H7 (cell line): Measurements from ENCODE around the gene CRYBG3. TPM values are rescaled to one million over a fixed set of nuclear protein-coding genes. Genes with fewer than 3 reads are reported as not detected.

Source experiments
- DNase-seq: peaks from one replicate; pipeline ENCODE4 v3.0.0; 2012
- H3K27me3 ChIP-seq: 2 replicates; pipeline ENCODE4 v1.6.0; 2011; ENCODE audit warnings: mild to moderate bottlenecking, low read length; ENCODE audit not compliant: control insufficient read depth, insufficient read depth
- H3K36me3 ChIP-seq: replicated peaks from 2 replicates; pipeline ENCODE4 v1.5.1; 2011; ENCODE audit warnings: low read length; ENCODE audit not compliant: control insufficient read depth, insufficient read depth
- H3K4me3 ChIP-seq: 2 replicates; pipeline ENCODE4 v1.5.1; 2011; ENCODE audit warnings: low read depth, mild to moderate bottlenecking, control low read depth, low read length, moderate library complexity; ENCODE audit not compliant: insufficient read depth
- total RNA-seq: library from RNA; depleted of rRNA; stranded (reverse); fragments of >200 nt; shearing (Covaris generic); gene quantifications from 2 replicates; pipeline ENCODE4 v1.2.3, GENCODE V29; 2014

The CRYBG3 gene
- total RNA-seq, 1 experiment from 2014 or later, result 3.7 TPM

- H3K4me3 ChIP-seq, result no peak overlapping the region
- H3K36me3 ChIP-seq, result no peaks in the 10 kb centered on the region
- H3K27me3 ChIP-seq, result no peaks in the 10 kb centered on the region
- DNase-seq, result no peak
Observed at GRCh38 chr3:97862582-97862981, 40.8 kb downstream of the CRYBG3 start.

GRCh38 chr3:97863031-97863430, 41.2 kb downstream of the CRYBG3 start:
- no peak for DNase-seq

GRCh38 chr3:97863775-97864174, 42.0 kb downstream of the CRYBG3 start:
- H3K27me3 ChIP-seq, result no peaks in the 10 kb centered on the region
- DNase-seq, result no peak
- H3K4me3 ChIP-seq, result no peak overlapping the region
- H3K36me3 ChIP-seq, result no peaks in the 10 kb centered on the region

More at GRCh38 chr3:97863031-97863430, 41.2 kb downstream of the CRYBG3 start:
- Histone ChIP-seq H3K27me3 (no peaks in the 10 kb centered on the region), H3K4me3 (no peak overlapping the region), H3K36me3 (no peaks in the 10 kb centered on the region)

GRCh38 chr3:97871186-97871585, 49.4 kb downstream of the CRYBG3 start:
- H3K4me3 ChIP-seq, result no peak overlapping the region
- H3K27me3 ChIP-seq, result no peaks in the 10 kb centered on the region
- DNase-seq, result no peak
- H3K36me3 ChIP-seq, result no peaks in the 10 kb centered on the region

GRCh38 chr3:97871801-97872524, 50.2 kb downstream of the CRYBG3 start:
- DNase-seq, result no peak
- Histone ChIP-seq H3K27me3 (no peaks in the 10 kb centered on the region), H3K4me3 (no peak overlapping the region), H3K36me3 (no peaks in the 10 kb centered on the region)

- Histone ChIP-seq H3K4me3 (no peak overlapping the region), H3K36me3 (no peaks in the 10 kb centered on the region), H3K27me3 (no peaks in the 10 kb centered on the region)
- DNase-seq, result no peak
Observed at GRCh38 chr3:97872525-97873042, 50.8 kb downstream of the CRYBG3 start.

GRCh38 chr3:97880267-97880666, 58.5 kb downstream of the CRYBG3 start:
- Histone ChIP-seq H3K36me3 (no peaks in the 10 kb centered on the region; the same call in 1 of the 2 replicates), H3K4me3 (no peak overlapping the region), H3K27me3 (no peaks in the 10 kb centered on the region)
- no peak for DNase-seq

- Histone ChIP-seq H3K4me3 (no peak overlapping the region), H3K27me3 (no peaks in the 10 kb centered on the region), H3K36me3 (no peaks in the 10 kb centered on the region; the same call in 1 of the 2 replicates)
- no peak for DNase-seq
Observed at GRCh38 chr3:97882975-97883598, 61.3 kb downstream of the CRYBG3 start.

GRCh38 chr3:97883736-97884135, 61.9 kb downstream of the CRYBG3 start:
- Histone ChIP-seq H3K36me3 (no peaks in the 10 kb centered on the region; the same call in 1 of the 2 replicates), H3K4me3 (no peak overlapping the region), H3K27me3 (no peaks in the 10 kb centered on the region)
- no peak for DNase-seq

- H3K4me3 ChIP-seq, result no peak overlapping the region
- DNase-seq, result no peak
- no peaks in the 10 kb centered on the region for H3K27me3 ChIP-seq
- no peaks in the 10 kb centered on the region; the same call in 1 of the 2 replicates for H3K36me3 ChIP-seq
Observed at GRCh38 chr3:97884586-97885123, 62.8 kb downstream of the CRYBG3 start.

GRCh38 chr3:97885931-97886824, 64.4 kb downstream of the CRYBG3 start:
- Histone ChIP-seq H3K4me3 (no peak overlapping the region), H3K36me3 (no peaks in the 10 kb centered on the region; the same call in 1 of the 2 replicates), H3K27me3 (no peaks in the 10 kb centered on the region)
- DNase-seq, result no peak

GRCh38 chr3:97889814-97890213, 68.0 kb downstream of the CRYBG3 start:
- Histone ChIP-seq H3K36me3 (no peaks in the 10 kb centered on the region), H3K27me3 (no peaks in the 10 kb centered on the region), H3K4me3 (no peak overlapping the region)
- DNase-seq, result no peak

- Histone ChIP-seq H3K27me3 (no peaks in the 10 kb centered on the region), H3K36me3 (no peaks in the 10 kb centered on the region), H3K4me3 (no peak overlapping the region)
- DNase-seq, result no peak
Observed at GRCh38 chr3:97892852-97893251, 71.0 kb downstream of the CRYBG3 start.

- Histone ChIP-seq H3K4me3 (no peak overlapping the region), H3K27me3 (no peaks in the 10 kb centered on the region), H3K36me3 (no peaks in the 10 kb centered on the region)
- no peak for DNase-seq
Observed at GRCh38 chr3:97895216-97895615, 73.4 kb downstream of the CRYBG3 start.
